ENCODE data around the gene OSBPL10. TPM values are rescaled to one million over a fixed set of nuclear protein-coding genes. Genes with fewer than 3 reads are reported as not detected.

The OSBPL10 gene
- total RNA-seq, 1 experiment from 2014 or later: 3.7 TPM

DNA sequence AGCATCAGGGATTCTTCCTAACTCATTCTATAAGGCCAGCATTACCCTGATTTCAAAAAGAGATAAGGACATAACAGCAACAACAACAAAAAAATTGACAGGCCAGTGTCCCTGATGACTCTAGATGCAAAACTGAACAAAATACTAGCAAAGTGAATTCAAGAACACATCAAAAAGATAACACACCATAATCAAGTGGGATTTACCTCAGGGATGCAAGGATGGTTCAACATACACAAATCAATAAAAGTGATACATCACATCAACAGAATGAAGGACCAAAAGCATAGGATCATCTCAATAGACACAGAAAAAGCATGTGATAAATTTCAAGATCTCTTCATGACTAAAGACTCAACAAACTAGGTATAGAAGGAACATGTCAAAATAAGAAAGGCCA is 328.8 kb downstream of the OSBPL10 start:
- Histone ChIP-seq H3K9me3 (peaks cover 16% of the 10 kb centered on the region), H3K4me3 (no peak overlapping the region), H3K36me3 (peaks cover 5% of the 10 kb centered on the region), H3K27me3 (no peaks in the 10 kb centered on the region)
- DNase-seq: no peak

- Histone ChIP-seq H3K4me3 (no peak overlapping the region), H3K9me3 (peaks cover 11% of the 10 kb centered on the region), H3K36me3 (peaks cover 11% of the 10 kb centered on the region), H3K27me3 (no peaks in the 10 kb centered on the region)
- no peak for DNase-seq
These were observed 332.6 kb downstream of the OSBPL10 start for GRCh38 chr3:31648286-31648968.

GRCh38 chr3:31645256-31645655 is 335.8 kb downstream of the OSBPL10 start:
- H3K4me3 ChIP-seq: no peak overlapping the region
- peaks cover 11% of the 10 kb centered on the region for H3K36me3 ChIP-seq
- no peaks in the 10 kb centered on the region for H3K27me3 ChIP-seq
- no peak for DNase-seq
- peaks cover 6% of the 10 kb centered on the region; the same call in 1 of the 2 replicates for H3K9me3 ChIP-seq

- Histone ChIP-seq H3K27me3 (no peaks in the 10 kb centered on the region), H3K36me3 (peaks cover 2% of the 10 kb centered on the region; the same call in 1 of the 2 replicates), H3K9me3 (no peaks in the 10 kb centered on the region), H3K4me3 (no peak overlapping the region)
- no peak for DNase-seq
These were observed 341.2 kb downstream of the OSBPL10 start for GRCh38 chr3:31639828-31640227.

- Histone ChIP-seq H3K4me3 (no peak overlapping the region), H3K27me3 (no peaks in the 10 kb centered on the region)
These were observed 344.2 kb downstream of the OSBPL10 start for GRCh38 chr3:31636694-31637442.

GRCh38 chr3:31636049-31636448 is 345.0 kb downstream of the OSBPL10 start:
- Histone ChIP-seq H3K4me3 (no peak overlapping the region), H3K36me3 (peaks cover 4% of the 10 kb centered on the region), H3K27me3 (no peaks in the 10 kb centered on the region), H3K9me3 (no peaks in the 10 kb centered on the region)
- DNase-seq: no peak

More at GRCh38 chr3:31636694-31637442, 344.2 kb downstream of the OSBPL10 start:
- H3K9me3 ChIP-seq: no peaks in the 10 kb centered on the region
- DNase-seq: no peak
- peaks cover 4% of the 10 kb centered on the region for H3K36me3 ChIP-seq

- H3K36me3 ChIP-seq: peaks cover 4% of the 10 kb centered on the region
- DNase-seq: no peak
- H3K9me3 ChIP-seq: no peaks in the 10 kb centered on the region
- H3K27me3 ChIP-seq: no peaks in the 10 kb centered on the region
- no peak overlapping the region for H3K4me3 ChIP-seq
These were observed 345.5 kb downstream of the OSBPL10 start for GRCh38 chr3:31635545-31635944.

- peaks cover 4% of the 10 kb centered on the region for H3K36me3 ChIP-seq
- H3K4me3 ChIP-seq: no peak overlapping the region
- no peaks in the 10 kb centered on the region for H3K9me3 ChIP-seq
- no peaks in the 10 kb centered on the region for H3K27me3 ChIP-seq
- peak; percentile 23 for DNase-seq
These were observed 346.6 kb downstream of the OSBPL10 start for GRCh38 chr3:31634476-31634875.

DNA sequence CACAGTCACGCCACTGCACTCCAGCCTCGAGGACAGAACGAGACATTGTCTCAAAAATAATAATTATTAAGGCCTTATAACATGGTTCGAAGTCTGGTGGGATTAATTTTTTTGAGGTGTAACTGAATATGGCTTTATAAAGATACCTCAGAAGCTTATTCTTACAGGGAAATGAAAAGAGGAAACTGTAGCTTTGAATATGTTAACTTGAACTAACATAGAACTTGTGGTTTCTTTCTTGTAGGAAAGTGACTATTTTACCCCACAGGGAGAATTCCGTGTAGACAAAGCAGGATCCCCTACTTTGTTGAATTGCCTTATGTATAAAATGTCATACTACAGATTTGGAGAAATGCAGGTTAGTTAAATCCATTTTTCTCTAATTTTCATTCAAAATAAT is 352.0 kb downstream of the OSBPL10 start:
- peaks cover 2% of the 10 kb centered on the region for H3K36me3 ChIP-seq
- no peak overlapping the region for H3K4me3 ChIP-seq
- H3K9me3 ChIP-seq: no peaks in the 10 kb centered on the region
- no peaks in the 10 kb centered on the region for H3K27me3 ChIP-seq
- DNase-seq: no peak

DNA sequence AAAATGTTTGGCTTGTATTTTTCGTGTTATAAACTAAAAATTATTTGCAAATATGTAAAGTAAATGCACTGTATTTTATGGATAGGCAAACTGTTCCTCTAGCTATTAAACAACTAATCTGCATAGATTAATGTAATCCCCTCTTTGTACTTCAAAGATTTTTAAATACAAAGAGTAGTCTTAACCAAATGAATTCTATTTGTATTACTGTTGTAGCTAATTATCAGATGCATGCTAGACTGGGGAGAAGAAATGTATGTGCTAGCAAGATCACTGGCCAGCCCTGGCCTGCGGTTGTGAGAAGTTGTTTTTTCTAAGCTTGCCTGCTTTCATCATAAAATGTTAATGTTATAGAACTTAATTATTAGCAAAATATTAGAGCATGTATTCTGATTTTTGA is 355.7 kb downstream of the OSBPL10 start:
- no peaks in the 10 kb centered on the region for H3K9me3 ChIP-seq
- no peak for DNase-seq
- H3K27me3 ChIP-seq: no peaks in the 10 kb centered on the region
- H3K36me3 ChIP-seq: no peaks in the 10 kb centered on the region; the same call in 1 of the 2 replicates
- H3K4me3 ChIP-seq: no peak overlapping the region

GRCh38 chr3:31624083-31624709 is 356.9 kb downstream of the OSBPL10 start:
- Histone ChIP-seq H3K9me3 (no peaks in the 10 kb centered on the region), H3K27me3 (no peaks in the 10 kb centered on the region), H3K4me3 (no peak overlapping the region), H3K36me3 (no peaks in the 10 kb centered on the region; the same call in 1 of the 2 replicates)
- DNase-seq: no peak

GRCh38 chr3:31622636-31623288 is 358.3 kb downstream of the OSBPL10 start:
- H3K9me3 ChIP-seq: no peaks in the 10 kb centered on the region
- H3K36me3 ChIP-seq: no peaks in the 10 kb centered on the region; the same call in 1 of the 2 replicates
- H3K4me3 ChIP-seq: no peak overlapping the region
- H3K27me3 ChIP-seq: no peaks in the 10 kb centered on the region
- no peak for DNase-seq

GRCh38 chr3:31621314-31621713 is 359.7 kb downstream of the OSBPL10 start:
- H3K36me3 ChIP-seq: no peaks in the 10 kb centered on the region; the same call in 1 of the 2 replicates
- DNase-seq: no peak

GRCh38 chr3:31620656-31621055 is 360.4 kb downstream of the OSBPL10 start:
- Histone ChIP-seq H3K36me3 (no peaks in the 10 kb centered on the region; the same call in 1 of the 2 replicates), H3K27me3 (no peaks in the 10 kb centered on the region), H3K9me3 (no peaks in the 10 kb centered on the region), H3K4me3 (no peak overlapping the region)
- DNase-seq: no peak

More at GRCh38 chr3:31621314-31621713, 359.7 kb downstream of the OSBPL10 start:
- Histone ChIP-seq H3K9me3 (no peaks in the 10 kb centered on the region), H3K27me3 (no peaks in the 10 kb centered on the region), H3K4me3 (no peak overlapping the region)

GRCh38 chr3:31616711-31617110 is 364.4 kb downstream of the OSBPL10 start:
- no peaks in the 10 kb centered on the region for H3K36me3 ChIP-seq
- no peaks in the 10 kb centered on the region for H3K27me3 ChIP-seq
- H3K9me3 ChIP-seq: no peaks in the 10 kb centered on the region
- DNase-seq: no peak
- H3K4me3 ChIP-seq: no peak overlapping the region

DNA sequence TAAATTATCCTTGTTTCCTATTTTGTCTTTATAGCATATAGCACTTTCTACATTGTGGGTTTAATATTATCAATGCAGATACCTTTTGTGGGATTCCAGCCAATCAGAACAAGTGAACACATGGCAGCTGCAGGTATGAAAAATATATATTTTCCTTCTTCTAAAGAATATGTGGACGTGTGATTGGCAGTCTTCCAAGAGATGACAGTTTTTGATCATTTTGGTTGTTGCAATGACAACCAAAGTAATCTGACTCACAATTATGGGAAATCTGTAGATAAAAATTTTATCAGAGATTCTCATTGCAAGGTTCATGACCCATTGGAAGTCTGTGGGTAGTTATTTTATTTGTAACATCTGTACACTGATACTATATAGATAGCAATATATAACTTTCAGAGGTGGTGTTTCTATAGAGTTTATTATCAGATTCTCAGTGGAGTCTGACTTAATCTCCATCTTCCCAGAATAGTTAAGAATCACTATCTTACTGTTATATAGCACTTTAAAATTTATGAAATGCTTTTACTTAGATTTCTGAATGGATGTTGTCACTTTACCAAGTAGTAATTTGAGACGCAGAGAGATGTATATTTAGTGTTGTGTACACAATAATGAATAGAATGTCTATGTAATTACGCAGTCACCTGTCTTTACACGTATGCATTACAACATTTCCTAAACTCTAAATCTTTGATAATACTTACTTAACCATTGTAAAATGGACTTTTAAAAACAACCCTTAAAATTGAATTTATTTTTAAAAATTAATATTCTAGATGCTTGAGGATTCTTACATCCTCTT is 365.8 kb downstream of the OSBPL10 start:
- no peaks in the 10 kb centered on the region for H3K27me3 ChIP-seq
- DNase-seq: no peak
- no peak overlapping the region for H3K4me3 ChIP-seq
- no peaks in the 10 kb centered on the region for H3K36me3 ChIP-seq
- no peaks in the 10 kb centered on the region for H3K9me3 ChIP-seq

Measured in MG63 (cell line).